B cell (primary cell): ENCODE measurements around the gene MYCBP2. TPM values are rescaled to one million over a fixed set of nuclear protein-coding genes. Genes with fewer than 3 reads are reported as not detected.

Experiments used
- ATAC-seq: fragments of 200-7000 bp; cut with Tn5 transposase; one replicate; pipeline ENCODE4 v1.10.0; 2021; ENCODE audit warnings: low read depth, mild to moderate bottlenecking, moderate number of reproducible peaks, moderate library complexity
- CTCF ChIA-PET: fragments of 350-600 bp; sonication (Branson Sonifier 250); formaldehyde crosslinking; loops from one replicate; lab custom pipeline; 2021; ENCODE audit warnings: antibody characterized with exemption, inconsistent platforms; lab: Charles Lee
- POLR2A ChIA-PET: fragments of 350-600 bp; sonication (Branson Sonifier 250); formaldehyde crosslinking; loops from one replicate; lab custom pipeline; 2021; ENCODE audit warnings: antibody characterized with exemption; lab: Charles Lee
- DNase-seq: peaks from one replicate; pipeline ENCODE4 v3.0.0; 2013
- H2AFZ ChIP-seq: 2 replicates; pipeline ENCODE4 v1.6.1; 2012; ENCODE audit warnings: mild to moderate bottlenecking, low read depth, low read length; ENCODE audit not compliant: insufficient read depth, poor library complexity, severe bottlenecking
- H3K27ac ChIP-seq, 2 donors: 1 replicate in 1 of 2; 2 replicates in 1 of 2; pipeline ENCODE4 v1.5.1; 2012 to 2013; ENCODE audit warnings: low read length in 2 of 2, mild to moderate bottlenecking in 2 of 2, moderate library complexity in 1 of 2
- H3K27me3 ChIP-seq, 4 experiments: fragments of 200-600 bp in 1 of 4; sonication (generic) in 1 of 4; replicated peaks in 1 of 4; 1 replicate in 2 of 4; 2 replicates in 2 of 4; pipeline versions ENCODE4 v1.6.1 to v1.7.0; 2013 to 2016; ENCODE audit warnings: low read length in 3 of 4, mild to moderate bottlenecking in 2 of 4, mixed read lengths in 1 of 4, moderate library complexity in 1 of 4; ENCODE audit not compliant: insufficient read depth in 4 of 4, control insufficient read depth in 3 of 4; ENCODE audit errors: control extremely low read depth in 1 of 4
- H3K36me3 ChIP-seq, 2 experiments: replicated peaks in 1 of 2; 1 replicate in 1 of 2; 2 replicates in 1 of 2; pipeline versions ENCODE4 v1.6.1 to v1.7.1; 2013; ENCODE audit warnings: low read length in 1 of 2; ENCODE audit not compliant: insufficient read depth in 2 of 2, control insufficient read depth in 1 of 2; ENCODE audit errors: control extremely low read depth in 1 of 2, extremely low read depth in 1 of 2
- H3K4me1 ChIP-seq, 2 donors: fragments of 200-600 bp in 1 of 2; sonication (generic) in 1 of 2; 1 replicate in 1 of 2; 2 replicates in 1 of 2; pipeline versions ENCODE4 v1.5.1 to v1.6.1; 2013 to 2017; ENCODE audit warnings: low read length in 2 of 2; ENCODE audit not compliant: control insufficient read depth in 2 of 2, insufficient read depth in 2 of 2
- H3K4me2 ChIP-seq: replicated peaks from 2 replicates; pipeline ENCODE3; 2012; ENCODE audit warnings: mild to moderate bottlenecking, low read depth, low read length; ENCODE audit not compliant: poor library complexity, severe bottlenecking
- H3K4me3 ChIP-seq, 5 experiments: fragments of 200-600 bp in 1 of 5; sonication (generic) in 1 of 5; 1 replicate in 3 of 5; 2 replicates in 2 of 5; pipeline versions ENCODE4 v1.5.1 to v1.7.0; 2011 to 2016; ENCODE audit warnings: low read length in 4 of 5, mild to moderate bottlenecking in 4 of 5, low read depth in 2 of 5, control low read depth in 1 of 5, moderate library complexity in 1 of 5; ENCODE audit not compliant: insufficient read depth in 1 of 5; ENCODE audit errors: control extremely low read depth in 1 of 5, extremely low read depth in 1 of 5
- H3K79me2 ChIP-seq: fragments of 200-600 bp; sonication (generic); one replicate; pipeline ENCODE4 v1.6.0; 2016; ENCODE audit warnings: low read length; ENCODE audit not compliant: control insufficient read depth, insufficient read depth
- H3K9ac ChIP-seq: fragments of 200-600 bp; sonication (generic); 2 replicates; pipeline ENCODE4 v1.6.1; 2017; ENCODE audit warnings: mild to moderate bottlenecking, low read length, moderate library complexity
- H3K9me3 ChIP-seq, 3 donors: one replicate each; pipeline versions ENCODE4 v1.6.1 to v1.7.1; 2013; ENCODE audit warnings: low read length in 2 of 3; ENCODE audit not compliant: control insufficient read depth in 2 of 3, insufficient read depth in 1 of 3; ENCODE audit errors: control extremely low read depth in 1 of 3
- H4K20me1 ChIP-seq: 2 replicates; pipeline ENCODE4 v1.6.0; 2012; ENCODE audit warnings: mild to moderate bottlenecking, low read length; ENCODE audit not compliant: insufficient read depth, control insufficient read depth, poor library complexity, severe bottlenecking
- H3K27ac Mint-ChIP-seq: one replicate; pipeline ENCODE4 v1.8.0; 2021; ENCODE audit warnings: mixed read lengths
- H3K27me3 Mint-ChIP-seq: one replicate; pipeline ENCODE4 v1.8.0; 2021; ENCODE audit warnings: mixed read lengths
- H3K4me1 Mint-ChIP-seq: one replicate; pipeline ENCODE4 v1.8.0; 2021; ENCODE audit warnings: mixed read lengths
- H3K4me3 Mint-ChIP-seq: one replicate; pipeline ENCODE4 v1.8.0; 2021; ENCODE audit warnings: mixed read lengths
- H3K9me3 Mint-ChIP-seq: one replicate; pipeline ENCODE4 v1.8.0; 2022; ENCODE audit warnings: mixed read lengths; ENCODE audit not compliant: insufficient read depth
- EZH2 ChIP-seq: IDR thresholded peaks from 2 replicates; pipeline ENCODE4 v1.6.1; 2012; ENCODE audit warnings: borderline replicate concordance, low read depth, mild to moderate bottlenecking, moderate library complexity, low read length; ENCODE audit not compliant: insufficient read depth, poor library complexity, severe bottlenecking
- WGBS: methylation state at CpG from one replicate; pipeline ENCODE4 v1.1.5; 2013; ENCODE audit warnings: missing lambda C conversion rate; ENCODE audit not compliant: insufficient coverage; 5-methylcytosine and 5-hydroxymethylcytosine counted together
- intact Hi-C: fragments of 100-400 bp; cut with micrococcal nuclease; formaldehyde crosslinking; loops from one replicate; pipeline ENCODE4 v1.10.0; 2022
- polyA plus RNA-seq: library from polyadenylated mRNA; depleted of rRNA; stranded (reverse); fragments of >200 nt; gene quantifications from 2 replicates; pipeline ENCODE4 v1.2.3, GENCODE V29; 2012
- total RNA-seq, 2 donors: library from RNA; stranded (reverse); fragments of 120-200 nt in 1 of 2; gene quantifications; 1 replicate in 1 of 2; 2 replicates in 1 of 2; pipeline versions ENCODE4 v1.2.3 to v1.2.4, GENCODE V29; 2013 to 2022
- TF ChIP-seq, protein P1 (sequence below): fragments of 200-600 bp; IDR thresholded peaks from one replicate; pipeline ENCODE4 v1.8.0; 2022; ENCODE audit warnings: antibody characterized with exemption, mild to moderate bottlenecking

The MYCBP2 gene
- total and polyA plus RNA-seq, 2 donors (not counting 1 experiment from before 2014, with no cell fraction given), result 84.0 to 237 TPM

GRCh38 chr13:77019756-77020155 is 307.1 kb downstream of the MYCBP2 start:
- Histone ChIP-seq H2AFZ (no peak overlapping the region), H3K4me2 (peak overlapping the region; percentile 9), H3K9me3 (no peaks in the 10 kb centered on the region), H3K4me3 (no peak overlapping the region), H4K20me1 (peaks cover 73% of the 10 kb centered on the region), H3K36me3 (peaks cover 2 to 47% of the 10 kb centered on the region in 2 experiments), H3K9ac (no peak overlapping the region), H3K27me3 (no peaks in the 10 kb centered on the region), H3K27ac (peak overlapping the region in 1 of 2 donors; percentile 28), H3K4me1 (peaks cover 21 to 45% of the 10 kb centered on the region in 2 donors), H3K79me2 (peaks cover 93% of the 10 kb centered on the region)
- POLR2A ChIA-PET, result no interaction called here
- Mint-ChIP-seq H3K4me1 (peaks cover 53% of the 10 kb centered on the region), H3K27ac (no peak overlapping the region), H3K27me3 (no peaks in the 10 kb centered on the region), H3K9me3 (no peaks in the 10 kb centered on the region), H3K4me3 (no peak overlapping the region)
- ATAC-seq (no peak), DNase-seq (no peak)
- TF ChIP-seq, protein P1, sequence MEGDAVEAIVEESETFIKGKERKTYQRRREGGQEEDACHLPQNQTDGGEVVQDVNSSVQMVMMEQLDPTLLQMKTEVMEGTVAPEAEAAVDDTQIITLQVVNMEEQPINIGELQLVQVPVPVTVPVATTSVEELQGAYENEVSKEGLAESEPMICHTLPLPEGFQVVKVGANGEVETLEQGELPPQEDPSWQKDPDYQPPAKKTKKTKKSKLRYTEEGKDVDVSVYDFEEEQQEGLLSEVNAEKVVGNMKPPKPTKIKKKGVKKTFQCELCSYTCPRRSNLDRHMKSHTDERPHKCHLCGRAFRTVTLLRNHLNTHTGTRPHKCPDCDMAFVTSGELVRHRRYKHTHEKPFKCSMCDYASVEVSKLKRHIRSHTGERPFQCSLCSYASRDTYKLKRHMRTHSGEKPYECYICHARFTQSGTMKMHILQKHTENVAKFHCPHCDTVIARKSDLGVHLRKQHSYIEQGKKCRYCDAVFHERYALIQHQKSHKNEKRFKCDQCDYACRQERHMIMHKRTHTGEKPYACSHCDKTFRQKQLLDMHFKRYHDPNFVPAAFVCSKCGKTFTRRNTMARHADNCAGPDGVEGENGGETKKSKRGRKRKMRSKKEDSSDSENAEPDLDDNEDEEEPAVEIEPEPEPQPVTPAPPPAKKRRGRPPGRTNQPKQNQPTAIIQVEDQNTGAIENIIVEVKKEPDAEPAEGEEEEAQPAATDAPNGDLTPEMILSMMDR, result no peak
- no peak for TF ChIP-seq EZH2
- CTCF ChIA-PET, result interaction anchor here (0.6 to 1.7 kb wide), 2 partner anchors 28 to 655 kb away, joined by 4 to 5 read pairs; partner anchors contain the start of gene CLN5
- intact Hi-C loops, result loop anchor here (5.0 kb wide), 1 partner anchor 43 kb away; no protein-coding TSS in a partner anchor

- Histone ChIP-seq H3K9ac (no peak overlapping the region), H3K4me3 (no peak overlapping the region), H3K79me2 (peaks cover 92% of the 10 kb centered on the region), H3K4me2 (no peak overlapping the region), H4K20me1 (peaks cover 65% of the 10 kb centered on the region), H2AFZ (no peak overlapping the region), H3K27ac (no peak overlapping the region), H3K9me3 (no peaks in the 10 kb centered on the region), H3K27me3 (no peaks in the 10 kb centered on the region), H3K4me1 (peaks cover 6 to 20% of the 10 kb centered on the region in 2 donors), H3K36me3 (peaks cover 2 to 64% of the 10 kb centered on the region in 2 experiments)
- POLR2A ChIA-PET, result interaction anchor here (0.6 kb wide), 1 partner anchor 131 kb away, joined by 3 read pairs; no protein-coding TSS in a partner anchor
- WGBS, result 100% methylated on average over 1 of the region's 6 CpGs
- ATAC-seq, result no peak
- TF ChIP-seq, protein P1, result no peak
- no peak for TF ChIP-seq EZH2
- H3K9me3 Mint-ChIP-seq, result no peaks in the 10 kb centered on the region
- intact Hi-C loops, result loop anchor here (5.0 kb wide), 1 partner anchor 45 kb away; no protein-coding TSS in a partner anchor
- H3K27ac Mint-ChIP-seq, result no peak overlapping the region
- no peak overlapping the region for H3K4me3 Mint-ChIP-seq
- CTCF ChIA-PET, result interaction anchor here (0.6 to 1.4 kb wide), 6 partner anchors 8 to 210 kb away, joined by 3 to 4 read pairs (median 4); no protein-coding TSS in a partner anchor
- H3K27me3 Mint-ChIP-seq, result no peaks in the 10 kb centered on the region
- no peak for DNase-seq
- H3K4me1 Mint-ChIP-seq, result peaks cover 40% of the 10 kb centered on the region
Measured at GRCh38 chr13:77016888-77017623, 309.8 kb downstream of the MYCBP2 start.
